Measurements from ENCODE around the gene ADORA2A. TPM values are rescaled to one million over a fixed set of nuclear protein-coding genes. Genes with fewer than 3 reads are reported as not detected.

The ADORA2A gene
- total and polyA plus RNA-seq, 11 donors: 1.5 to 12.1 (median 4.5) TPM

DNA sequence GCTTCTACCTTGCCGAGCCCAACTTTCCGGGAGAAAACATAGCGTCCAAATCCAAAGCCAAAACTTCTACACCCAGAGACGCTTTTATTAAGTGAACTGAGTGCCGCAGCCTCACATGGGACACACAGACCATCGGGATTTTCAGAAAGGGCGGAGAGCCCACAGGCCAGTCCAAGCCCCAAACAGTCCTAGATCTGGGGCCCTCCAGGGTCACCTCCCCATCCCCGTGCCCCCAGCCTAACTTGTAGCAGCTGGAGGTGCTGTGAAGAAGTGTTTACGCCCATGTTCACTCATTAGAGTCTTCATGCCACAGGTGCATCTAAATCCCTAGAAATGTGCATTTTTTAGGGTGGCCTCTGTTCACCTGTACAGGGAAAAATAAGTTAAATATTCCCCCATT lies 14.1 kb upstream of the ADORA2A start:
- no peak overlapping the region for H3K4me3 ChIP-seq
- H3K9me3 ChIP-seq: no peaks in the 10 kb centered on the region
- H3K27me3 ChIP-seq: no peaks in the 10 kb centered on the region
- H3K27ac ChIP-seq: no peak overlapping the region
- H3K4me1 ChIP-seq: peaks cover 0 to 16% (median 8%) of the 10 kb centered on the region in 12 donors
- H3K36me3 ChIP-seq: peaks cover 0 to 63% (median 46%) of the 10 kb centered on the region in 9 donors
- intact Hi-C loops (cut with DNase I): no loop called here
- ATAC-seq (no peak), DNase-seq (no peak)
- WGBS, 4 donors: 94 to 97% (median 95%) methylated on average over 9 of the region's 9 CpGs
- TF ChIP-seq, protein P1, sequence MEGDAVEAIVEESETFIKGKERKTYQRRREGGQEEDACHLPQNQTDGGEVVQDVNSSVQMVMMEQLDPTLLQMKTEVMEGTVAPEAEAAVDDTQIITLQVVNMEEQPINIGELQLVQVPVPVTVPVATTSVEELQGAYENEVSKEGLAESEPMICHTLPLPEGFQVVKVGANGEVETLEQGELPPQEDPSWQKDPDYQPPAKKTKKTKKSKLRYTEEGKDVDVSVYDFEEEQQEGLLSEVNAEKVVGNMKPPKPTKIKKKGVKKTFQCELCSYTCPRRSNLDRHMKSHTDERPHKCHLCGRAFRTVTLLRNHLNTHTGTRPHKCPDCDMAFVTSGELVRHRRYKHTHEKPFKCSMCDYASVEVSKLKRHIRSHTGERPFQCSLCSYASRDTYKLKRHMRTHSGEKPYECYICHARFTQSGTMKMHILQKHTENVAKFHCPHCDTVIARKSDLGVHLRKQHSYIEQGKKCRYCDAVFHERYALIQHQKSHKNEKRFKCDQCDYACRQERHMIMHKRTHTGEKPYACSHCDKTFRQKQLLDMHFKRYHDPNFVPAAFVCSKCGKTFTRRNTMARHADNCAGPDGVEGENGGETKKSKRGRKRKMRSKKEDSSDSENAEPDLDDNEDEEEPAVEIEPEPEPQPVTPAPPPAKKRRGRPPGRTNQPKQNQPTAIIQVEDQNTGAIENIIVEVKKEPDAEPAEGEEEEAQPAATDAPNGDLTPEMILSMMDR (IDR thresholded peaks at IDR 0.05): no peak
- TF ChIP-seq POLR2A (IDR thresholded peaks at IDR 0.05): no peak

DNA sequence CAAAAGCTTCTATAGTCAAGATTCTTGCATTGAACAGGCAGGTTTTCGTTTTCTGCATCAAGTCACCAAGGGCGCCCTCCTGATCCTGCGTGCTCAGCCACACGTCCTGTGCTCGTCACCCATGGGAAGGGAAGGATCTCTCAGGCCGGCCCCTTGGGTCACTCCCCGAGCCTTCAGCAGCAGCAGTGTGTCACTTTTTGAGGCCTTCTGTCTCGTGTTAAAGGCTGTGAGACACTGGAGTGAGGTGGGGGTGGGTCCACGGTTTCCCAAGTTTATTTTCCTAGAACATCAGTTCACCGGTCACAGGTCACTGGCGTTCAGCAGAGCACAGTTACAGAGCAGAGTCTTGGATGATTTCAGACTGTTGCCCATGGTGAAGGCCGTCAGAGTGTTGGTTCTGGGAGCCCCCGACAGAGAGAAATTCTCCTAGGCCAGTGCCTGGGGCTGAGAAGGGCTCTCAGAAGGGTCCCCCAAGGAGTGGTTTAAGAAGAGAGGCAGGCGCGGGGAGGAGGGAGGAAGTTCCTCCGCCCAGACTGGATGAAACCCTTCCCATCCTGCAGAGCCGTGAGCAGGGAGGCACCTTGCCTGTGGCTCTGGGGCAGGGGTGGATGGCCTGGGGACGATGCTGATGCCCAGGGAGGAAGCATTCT lies 13.5 kb upstream of the ADORA2A start:
- H3K27ac ChIP-seq: peak overlapping the region in 1 of 12 donors; percentile 26
- peaks cover 0 to 10% (median 3%) of the 10 kb centered on the region in 12 donors for H3K4me1 ChIP-seq
- WGBS, 4 donors: 79 to 85% (median 84%) methylated on average over 18 of the region's 18 CpGs
- intact Hi-C loops (cut with DNase I): no loop called here
- no peaks in the 10 kb centered on the region for H3K9me3 ChIP-seq
- H3K4me3 ChIP-seq: no peak overlapping the region
- peaks cover 0 to 63% (median 46%) of the 10 kb centered on the region in 9 donors for H3K36me3 ChIP-seq
- DNase-seq (peak in 1 of 5 donors; percentile 26), ATAC-seq (no peak)
- H3K27me3 ChIP-seq: no peaks in the 10 kb centered on the region
- TF ChIP-seq POLR2A (IDR thresholded peaks at IDR 0.05): no peak
- TF ChIP-seq, protein P1 (IDR thresholded peaks at IDR 0.05): no peak

DNA sequence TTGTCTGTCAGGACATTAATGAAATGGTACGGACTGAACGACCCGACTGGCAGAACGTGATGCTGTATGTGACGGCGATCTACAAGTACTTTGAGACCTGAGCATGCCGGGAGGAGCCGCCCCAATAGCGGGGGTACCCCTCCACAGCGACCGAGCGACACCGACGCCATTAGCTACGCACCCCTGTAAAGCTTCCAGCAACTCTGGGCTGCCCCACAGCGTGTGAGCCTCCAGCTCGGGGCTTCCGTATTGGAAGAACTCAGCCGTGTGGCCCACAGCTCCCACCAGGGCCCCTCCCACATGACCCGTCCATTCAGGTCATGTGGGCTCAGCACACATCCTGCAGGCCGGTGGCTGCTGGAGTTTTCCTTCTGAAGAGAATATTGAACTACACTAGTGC lies 12.9 kb upstream of the ADORA2A start:
- ATAC-seq: no peak
- no peak for TF ChIP-seq POLR2A (IDR thresholded peaks at IDR 0.05)
- TF ChIP-seq, protein P1 (IDR thresholded peaks at IDR 0.05): no peak

DNA sequence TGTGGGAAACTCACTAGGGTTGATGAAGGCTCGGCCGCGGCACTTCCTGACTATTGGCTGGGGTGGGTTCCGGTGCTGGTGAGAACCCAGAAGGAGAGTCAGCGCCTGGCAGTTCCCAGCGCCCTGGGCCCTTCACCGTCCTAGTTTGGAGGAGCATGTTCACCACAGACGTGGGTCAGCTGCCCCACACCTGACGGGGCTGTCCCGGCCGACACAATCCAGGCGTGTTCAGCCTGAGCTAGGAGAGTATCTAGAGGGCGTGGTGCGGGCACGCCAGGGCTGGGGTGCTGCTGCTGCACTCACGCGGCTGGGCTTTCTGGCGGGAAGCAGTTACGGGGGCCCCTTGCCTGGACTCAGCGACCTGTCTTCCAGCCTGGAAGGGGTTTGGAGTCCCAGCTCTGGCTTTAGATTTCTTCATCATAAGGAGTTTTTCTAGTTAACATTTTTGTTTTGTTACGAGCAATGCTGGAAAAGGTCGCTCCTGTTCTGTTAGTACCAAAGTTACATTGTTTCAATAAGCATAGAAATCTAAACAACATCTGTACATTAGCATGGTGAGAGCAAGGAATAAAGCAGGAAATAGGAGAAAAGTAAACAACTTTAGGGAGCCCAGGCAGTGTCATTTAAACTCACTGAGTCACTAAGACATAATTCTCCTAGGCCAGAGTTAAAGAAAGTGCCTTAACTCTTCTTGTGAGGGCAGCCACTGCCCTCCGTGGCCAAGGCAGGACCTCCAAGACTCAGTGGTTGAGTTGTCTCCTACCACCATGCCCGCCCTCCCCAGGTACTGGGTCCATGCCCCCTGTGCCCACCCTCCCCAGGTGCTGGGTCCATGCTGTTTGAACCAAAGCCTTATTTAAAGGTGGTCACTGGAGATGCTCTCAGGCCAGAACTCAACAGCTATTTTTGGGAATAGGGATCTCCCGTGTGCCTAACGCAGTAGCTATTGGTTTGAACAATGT lies 12.1 kb upstream of the ADORA2A start:
- no peak for TF ChIP-seq POLR2A (IDR thresholded peaks at IDR 0.05)
- TF ChIP-seq, protein P1 (IDR thresholded peaks at IDR 0.05): no peak
- H3K27ac ChIP-seq: no peak overlapping the region
- intact Hi-C loops (cut with DNase I): no loop called here
- H3K36me3 ChIP-seq: peaks cover 0 to 63% (median 46%) of the 10 kb centered on the region in 9 donors
- H3K4me3 ChIP-seq: no peak overlapping the region
- 84 to 88% (median 85%) methylated on average over 19 to 26 of the region's 26 CpGs for WGBS, 4 donors
- no peaks in the 10 kb centered on the region for H3K27me3 ChIP-seq
- H3K4me1 ChIP-seq: peaks cover 0 to 16% (median 12%) of the 10 kb centered on the region in 12 donors
- ATAC-seq: no peak
- peak in 1 of 5 donors; percentile 14 for DNase-seq
- H3K9me3 ChIP-seq: no peaks in the 10 kb centered on the region

More for the DNA sequence above, 12.9 kb upstream of the ADORA2A start:
- intact Hi-C loops (cut with DNase I): no loop called here
- H3K36me3 ChIP-seq: peaks cover 0 to 63% (median 46%) of the 10 kb centered on the region in 9 donors
- DNase-seq: peak in 1 of 5 donors; percentile 20
- H3K27ac ChIP-seq: peak overlapping the region in 1 of 12 donors; percentile 26
- no peak overlapping the region for H3K4me3 ChIP-seq
- no peaks in the 10 kb centered on the region for H3K9me3 ChIP-seq
- H3K4me1 ChIP-seq: peaks cover 0 to 8% (median 5%) of the 10 kb centered on the region in 12 donors
- H3K27me3 ChIP-seq: no peaks in the 10 kb centered on the region
- 81 to 89% (median 84%) methylated on average over 17 to 21 of the region's 21 CpGs for WGBS, 4 donors

All from heart left ventricle (tissue), 16 donors.